ENCODE data around the gene GDF10.

GRCh38 chr10:47330804-47331203 is 30.8 kb downstream of the GDF10 start:
- TF ChIP-seq SPI1 (IDR thresholded peaks at IDR 0.05; ENCODE audit: borderline replicate concordance, low read depth): no peak
- TF ChIP-seq CTCF (IDR thresholded peaks at IDR 0.05; ENCODE audit: insufficient read depth, low read length): no peak
- no peak for TF ChIP-seq POLR2AphosphoS5 (IDR thresholded peaks at IDR 0.05; ENCODE audit: low read depth)

Measured in HL-60 (cell line).